CD4-positive, alpha-beta T cell treated with Interferon gamma for 1 hour (primary cell): ENCODE data around the gene IL9R.
"Not testable (repeated sequence)": the region's sequence is repeated elsewhere in the genome, so short reads cannot be mapped to it uniquely, and the experiment has no call there.

Source experiments
- DNase-seq: peaks from one replicate; pipeline ENCODE4 v3.0.0-alpha.2; 2020

IL9R gene, protein sequence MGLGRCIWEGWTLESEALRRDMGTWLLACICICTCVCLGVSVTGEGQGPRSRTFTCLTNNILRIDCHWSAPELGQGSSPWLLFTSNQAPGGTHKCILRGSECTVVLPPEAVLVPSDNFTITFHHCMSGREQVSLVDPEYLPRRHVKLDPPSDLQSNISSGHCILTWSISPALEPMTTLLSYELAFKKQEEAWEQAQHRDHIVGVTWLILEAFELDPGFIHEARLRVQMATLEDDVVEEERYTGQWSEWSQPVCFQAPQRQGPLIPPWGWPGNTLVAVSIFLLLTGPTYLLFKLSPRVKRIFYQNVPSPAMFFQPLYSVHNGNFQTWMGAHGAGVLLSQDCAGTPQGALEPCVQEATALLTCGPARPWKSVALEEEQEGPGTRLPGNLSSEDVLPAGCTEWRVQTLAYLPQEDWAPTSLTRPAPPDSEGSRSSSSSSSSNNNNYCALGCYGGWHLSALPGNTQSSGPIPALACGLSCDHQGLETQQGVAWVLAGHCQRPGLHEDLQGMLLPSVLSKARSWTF

DNA sequence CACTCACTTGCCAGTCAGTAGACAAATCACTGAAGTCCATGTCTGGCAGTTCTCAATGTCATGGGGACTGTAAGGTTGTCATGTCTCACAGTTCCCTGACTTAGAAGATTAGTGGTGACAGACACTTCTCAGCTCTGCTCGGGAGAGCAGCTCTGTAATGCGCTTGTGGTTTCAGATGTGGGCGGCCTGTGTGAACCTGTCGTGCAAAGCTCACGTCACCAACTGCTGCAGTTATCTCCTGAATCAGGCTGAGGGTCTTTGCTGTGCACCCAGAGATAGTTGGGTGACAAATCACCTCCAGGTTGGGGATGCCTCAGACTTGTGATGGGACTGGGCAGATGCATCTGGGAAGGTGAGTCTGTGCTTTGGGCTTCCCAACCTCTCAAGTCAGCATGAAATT, at the start of gene IL9R:
Gene IL9R (plus strand): TSS at position 261 of the 400 bp plus-strand sequence. CDS start 64 bp downstream, at position 325.
- DNase-seq = no peak

DNA sequence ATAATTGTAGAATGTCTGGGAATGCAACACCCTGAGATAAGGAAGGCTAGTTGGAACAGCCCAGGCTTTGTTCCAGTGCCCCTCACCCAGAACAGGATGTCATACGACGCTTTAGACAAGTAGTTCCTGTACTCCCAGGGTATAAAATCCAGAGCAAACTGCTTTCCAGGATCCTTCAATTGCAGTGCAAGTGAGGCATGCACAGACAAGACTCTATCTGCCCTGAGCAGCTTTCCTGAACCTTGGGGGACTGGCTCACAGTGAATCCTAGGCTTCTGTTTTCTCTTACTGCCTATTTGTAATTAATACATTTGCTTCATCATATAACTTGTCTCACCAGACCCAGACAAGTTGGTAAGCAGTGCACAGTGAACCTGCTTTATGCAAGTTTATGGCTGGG, 48.4 kb upstream of the IL9R start:
- no peak for DNase-seq

DNA sequence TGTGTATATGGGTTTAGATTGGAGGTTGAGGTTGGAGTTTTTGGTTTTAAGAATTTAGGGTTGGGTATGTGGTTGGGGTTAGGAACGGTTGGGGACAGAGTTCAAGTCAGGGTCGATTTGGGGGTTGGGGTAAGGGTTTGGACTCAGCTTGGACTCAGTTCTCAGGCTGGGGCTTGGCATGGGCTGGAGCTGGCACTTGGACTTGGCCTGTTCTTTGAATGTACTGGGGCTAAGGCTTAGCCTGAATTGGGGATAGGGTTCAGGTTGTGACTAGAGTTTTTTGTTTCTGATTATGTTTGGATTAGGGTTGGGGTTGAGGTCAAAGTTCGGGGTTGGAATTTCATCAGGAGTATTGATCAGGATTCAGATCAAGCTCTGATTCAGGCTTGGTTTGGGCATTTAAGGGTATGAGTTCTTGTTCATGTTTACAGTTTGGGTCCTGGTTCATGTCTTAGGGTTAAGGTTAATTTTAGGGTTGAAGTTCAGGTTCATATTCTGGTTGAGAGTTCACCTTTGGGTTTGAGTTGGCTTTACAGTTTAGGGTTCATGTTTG, 46.2 kb upstream of the IL9R start:
- no peak for DNase-seq

DNA sequence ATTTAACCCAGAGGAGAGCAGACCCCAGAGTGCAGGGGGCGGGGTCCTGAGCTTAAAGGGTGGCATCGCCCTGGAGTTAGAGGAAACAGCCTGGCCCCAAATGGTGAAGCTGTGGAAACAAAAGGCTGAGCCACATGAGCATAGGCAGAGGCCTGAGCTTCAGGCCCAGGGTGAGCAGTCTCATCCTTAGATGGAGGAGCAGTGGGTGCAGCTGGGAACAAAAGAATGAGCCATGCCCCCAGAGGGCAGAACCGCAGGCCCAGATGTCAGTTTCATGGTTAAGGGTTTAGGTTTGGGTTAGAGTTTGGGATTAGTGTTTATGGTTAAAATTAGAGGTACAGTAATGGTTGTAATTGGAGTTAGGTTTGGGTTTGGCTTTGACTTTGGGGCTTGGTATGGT, 44.4 kb upstream of the IL9R start:
- no peak for DNase-seq

DNA sequence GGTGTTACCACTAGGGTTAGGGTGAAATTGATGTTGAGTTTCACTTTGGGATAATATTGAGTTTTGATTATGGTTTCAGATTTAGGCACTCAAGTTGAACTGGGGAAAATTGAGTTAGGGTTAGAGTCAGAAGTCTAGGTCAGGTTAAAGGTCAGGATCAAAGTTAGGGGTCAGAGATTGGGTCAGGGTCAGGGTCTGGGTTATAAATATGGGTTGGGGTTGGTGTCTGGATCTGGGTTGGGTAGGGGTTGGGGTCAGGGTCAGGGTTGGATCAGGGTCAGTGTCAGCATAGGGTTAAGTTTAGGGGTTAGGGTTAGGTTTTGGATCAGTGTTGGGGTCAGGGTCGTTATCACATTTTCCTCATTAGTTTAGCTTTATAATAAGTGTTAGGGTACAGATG, 42.7 kb upstream of the IL9R start:
- DNase-seq = no peak

DNA sequence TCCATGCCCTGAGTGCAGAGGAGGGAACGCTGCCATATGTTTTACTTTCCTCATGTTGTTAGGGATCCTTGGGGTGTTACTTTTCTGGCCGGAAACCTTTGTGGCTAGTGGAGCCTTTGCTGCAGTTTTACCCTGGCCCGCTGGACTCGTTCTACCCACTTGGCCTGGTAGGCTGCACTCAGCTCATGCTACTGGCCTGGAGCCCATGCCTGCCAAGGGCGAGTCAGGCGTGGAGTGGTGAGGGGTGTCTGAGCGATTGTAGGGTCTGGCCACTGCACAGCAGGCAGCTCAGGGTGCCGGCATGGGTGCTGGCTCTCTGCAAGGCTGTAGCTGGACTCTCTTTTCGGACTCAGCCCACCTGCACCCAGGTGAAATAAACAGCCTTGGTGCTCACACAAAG, 41.4 kb upstream of the IL9R start:
- DNase-seq = no peak

DNA sequence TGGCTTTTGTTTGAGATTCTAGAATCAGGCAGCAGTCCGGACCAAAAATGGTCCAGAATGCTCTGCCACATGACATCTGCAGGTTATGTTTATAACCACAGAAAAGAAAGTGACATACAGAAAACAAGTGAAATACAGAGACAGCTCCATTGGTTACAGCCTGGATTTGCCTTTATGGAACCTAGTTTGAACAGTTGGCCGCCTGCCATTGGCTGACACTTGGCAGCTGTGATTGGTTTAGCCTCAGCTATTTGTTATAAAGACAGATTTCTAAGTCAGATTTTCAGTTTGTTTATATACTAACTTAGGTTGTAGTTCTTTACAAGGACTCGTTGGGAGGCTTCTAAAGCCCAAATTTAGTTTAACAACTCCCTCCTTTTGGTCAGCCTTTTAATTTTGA, 40.8 kb upstream of the IL9R start:
- no peak for DNase-seq

DNA sequence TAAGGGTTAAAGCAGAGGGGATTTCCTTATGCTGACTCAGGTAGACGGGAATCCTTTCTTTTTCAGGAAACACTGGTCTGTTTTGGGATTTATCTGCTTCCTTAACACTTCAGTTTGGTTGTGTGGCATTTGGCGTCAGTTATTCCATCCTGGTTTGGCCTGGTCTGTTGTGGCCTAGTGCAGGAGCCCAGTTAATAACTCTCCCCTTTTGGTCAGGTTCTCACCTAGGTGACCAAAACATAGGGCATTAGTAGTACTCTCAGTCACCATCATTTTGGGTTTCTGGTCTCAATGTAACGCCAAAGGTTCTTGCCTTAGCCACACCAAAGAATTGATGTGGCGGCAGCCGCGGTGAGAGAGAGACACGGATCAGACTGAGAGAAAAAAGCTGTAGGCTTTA, 39.7 kb upstream of the IL9R start:
- DNase-seq = no peak

DNA sequence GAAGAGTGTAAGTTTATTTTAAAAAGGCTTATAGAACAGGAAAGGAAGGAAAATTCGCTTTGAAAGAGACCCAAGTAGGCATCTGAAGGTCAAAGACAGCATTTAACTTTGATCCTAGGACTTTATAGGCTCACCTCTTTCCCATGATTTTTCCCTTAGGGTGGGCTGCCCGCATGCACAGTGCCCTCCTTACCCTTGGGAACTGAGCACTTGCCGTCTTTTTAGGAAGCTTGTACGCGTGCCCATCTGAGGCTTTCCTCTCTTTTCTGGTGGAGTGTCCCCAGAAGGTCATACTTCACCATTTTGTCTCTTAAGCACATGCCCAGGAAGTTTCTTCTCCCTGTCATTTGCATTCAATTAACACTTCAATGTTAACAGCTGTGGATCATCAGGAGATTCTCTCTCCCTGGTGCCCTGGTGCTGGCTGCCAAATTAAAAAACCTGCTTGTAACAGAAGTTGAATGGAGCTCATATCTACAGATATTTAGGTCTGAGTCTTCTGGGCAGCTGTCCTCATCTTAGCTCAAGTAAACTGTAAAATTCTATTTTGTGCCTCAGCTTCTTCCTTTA, 38.4 kb upstream of the IL9R start:
- no peak for DNase-seq

DNA sequence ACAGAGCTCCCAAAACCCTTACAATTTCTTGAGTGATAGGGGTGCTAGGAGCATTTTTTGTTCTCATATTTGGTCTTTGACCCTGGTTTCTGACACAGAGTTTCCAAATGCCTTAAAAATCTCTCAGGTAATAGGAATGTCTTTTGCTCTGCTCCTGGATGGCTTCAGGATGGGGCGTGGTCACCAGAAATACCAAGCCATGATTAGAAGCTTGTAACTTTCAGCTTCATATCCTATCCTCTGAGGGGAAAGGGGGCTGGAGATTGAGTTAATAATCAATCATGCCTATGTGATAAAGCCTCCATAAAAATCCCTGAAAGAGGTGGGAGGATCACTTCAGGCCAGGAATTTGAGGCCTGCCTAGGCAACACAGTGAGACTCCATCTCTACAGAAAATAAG, 34.6 kb upstream of the IL9R start:
- DNase-seq = no peak

DNA sequence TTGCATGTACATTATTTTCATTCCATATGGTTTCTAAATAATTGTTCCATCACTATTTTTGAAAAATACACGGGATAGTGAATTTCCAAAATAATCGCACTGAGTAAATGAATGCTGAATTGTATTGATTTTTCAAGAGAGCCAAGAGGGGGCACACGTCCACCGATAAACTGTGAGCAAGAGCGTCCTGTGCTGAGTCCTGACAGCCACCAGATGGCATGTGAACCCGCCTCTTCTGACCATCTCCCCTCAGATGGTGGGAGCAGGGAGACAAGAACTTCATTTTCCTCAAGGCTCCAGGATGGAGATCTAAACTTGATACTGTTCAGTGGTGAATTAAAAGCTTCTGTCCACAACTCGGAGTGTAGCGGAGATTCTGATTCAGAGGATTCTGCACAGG, 30.6 kb upstream of the IL9R start:
- no peak for DNase-seq

DNA sequence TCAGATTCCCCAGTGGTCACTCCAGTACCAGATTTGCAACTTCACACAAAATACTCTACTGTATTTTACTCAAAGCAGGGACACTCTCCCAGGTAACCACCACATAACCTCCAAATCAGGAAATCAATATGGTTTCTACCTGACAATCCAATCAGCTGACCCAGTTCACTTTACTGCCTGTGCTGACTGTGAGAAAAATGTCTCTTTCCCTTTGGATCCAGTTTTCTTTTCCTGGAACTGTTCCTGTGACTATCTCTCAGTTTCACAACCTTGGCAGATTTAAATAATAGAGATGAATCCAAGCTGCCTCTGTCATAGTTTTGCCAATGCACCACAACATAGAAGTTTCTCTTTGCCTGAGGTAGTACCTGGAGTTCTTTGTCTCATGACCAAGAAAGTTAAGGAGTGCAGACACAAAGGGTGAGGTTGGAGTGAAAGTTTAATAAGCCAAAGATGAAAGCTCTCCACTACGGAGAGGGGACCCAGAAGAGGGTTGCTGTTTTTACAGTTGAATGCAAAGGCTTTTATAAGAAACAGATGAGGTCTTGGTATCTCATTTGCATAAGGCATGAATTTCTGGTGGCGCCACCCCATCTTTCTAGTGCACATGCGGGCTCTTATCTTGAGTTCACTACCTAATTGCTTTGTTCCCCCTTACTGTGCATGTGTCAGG, 29.7 kb upstream of the IL9R start:
- DNase-seq = no peak

DNA sequence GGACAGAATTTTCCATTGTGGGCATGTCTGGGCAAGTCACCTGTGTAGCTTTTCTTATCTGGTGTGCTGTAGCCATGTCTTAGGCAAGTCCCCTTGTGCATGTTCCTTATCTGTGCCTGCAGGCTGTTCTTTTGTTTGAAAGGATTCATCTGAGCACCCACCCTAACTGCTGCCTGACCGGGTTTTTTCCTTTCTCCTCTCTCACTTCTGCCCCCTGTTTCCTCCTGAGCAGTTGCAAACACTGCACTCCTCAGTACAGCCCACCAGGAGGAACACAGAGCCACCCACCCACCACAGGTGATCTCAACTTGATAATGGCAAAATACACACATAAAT, 29.2 kb upstream of the IL9R start:
- no peak for DNase-seq

DNA sequence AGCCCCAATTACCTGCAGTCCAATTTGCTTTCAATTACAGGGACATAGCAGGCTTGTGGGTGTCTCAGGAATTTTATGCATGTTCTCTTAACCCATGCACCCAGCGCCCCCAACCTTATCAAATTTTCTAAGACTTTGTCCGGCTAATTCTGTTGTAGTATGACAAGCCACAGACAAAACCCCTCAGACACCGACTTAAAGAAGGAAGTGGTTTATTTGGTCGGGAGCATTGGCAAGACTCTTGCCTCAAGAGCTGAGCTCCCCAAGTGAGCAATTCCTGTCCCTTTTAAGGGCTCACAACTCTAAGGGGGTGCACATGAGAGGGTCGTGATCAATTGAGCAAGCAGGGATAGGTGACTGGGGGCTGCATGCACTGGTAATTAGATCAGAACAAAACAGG, 28.7 kb upstream of the IL9R start:
- no peak for DNase-seq

DNA sequence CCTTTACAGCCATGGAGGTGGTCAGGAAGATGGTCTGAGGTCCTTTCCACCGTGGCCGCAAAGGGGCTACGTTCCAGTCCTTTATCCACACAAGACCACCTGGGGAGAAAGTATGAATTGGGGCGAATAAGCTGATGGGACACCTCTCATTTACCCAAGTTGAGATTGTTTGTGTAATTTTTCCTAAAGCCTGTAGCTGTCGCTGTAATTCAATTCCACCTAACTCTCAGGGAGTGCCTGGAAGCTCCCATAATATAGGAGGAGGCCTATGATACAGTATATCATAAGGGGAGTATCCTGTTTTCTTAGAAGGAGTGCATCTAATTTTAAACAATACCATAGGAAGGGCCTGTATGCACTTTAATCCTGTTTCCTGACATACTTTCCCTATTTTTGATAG, 25.8 kb upstream of the IL9R start:
- not testable (repeated sequence) for DNase-seq

DNA sequence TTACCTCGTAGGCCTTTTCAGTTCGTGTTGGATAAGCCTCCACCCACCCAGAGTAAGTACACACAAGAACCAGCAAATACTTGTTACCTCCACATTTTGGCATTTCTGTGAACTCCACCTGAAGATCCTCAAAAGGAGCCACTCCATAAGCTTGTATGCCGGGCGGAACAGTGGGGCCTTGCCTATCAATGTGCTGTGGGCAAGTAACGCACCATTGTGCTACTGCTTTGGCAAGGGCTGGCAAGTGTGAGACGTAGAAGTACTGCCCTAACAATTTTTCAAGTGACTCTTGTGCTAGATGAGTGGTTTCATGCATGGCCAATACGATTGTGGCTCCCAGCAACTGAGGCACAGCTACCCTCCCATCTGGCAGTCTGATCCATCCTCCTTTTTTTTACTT, 25.3 kb upstream of the IL9R start:
- not testable (repeated sequence) for DNase-seq

DNA sequence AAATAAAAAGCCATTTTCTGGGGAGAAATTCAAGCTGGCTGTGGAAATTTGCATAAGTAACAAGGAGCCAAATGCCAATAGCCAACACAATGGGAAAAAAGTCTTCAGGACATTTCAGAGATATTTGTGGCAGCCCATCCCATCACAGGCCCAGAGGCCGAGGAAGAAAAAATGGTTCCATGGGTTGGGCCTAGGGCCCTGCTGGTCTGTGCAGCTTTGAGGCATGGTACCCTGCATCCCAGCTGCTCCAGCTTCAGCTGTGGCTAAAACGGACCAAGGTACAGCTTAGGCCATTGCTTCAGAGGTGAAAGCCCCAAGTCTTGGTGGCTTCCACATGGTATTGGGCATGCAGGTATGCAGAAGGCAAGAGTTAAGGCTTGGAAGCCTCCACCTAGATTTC, 14.2 kb upstream of the IL9R start:
- no peak for DNase-seq

DNA sequence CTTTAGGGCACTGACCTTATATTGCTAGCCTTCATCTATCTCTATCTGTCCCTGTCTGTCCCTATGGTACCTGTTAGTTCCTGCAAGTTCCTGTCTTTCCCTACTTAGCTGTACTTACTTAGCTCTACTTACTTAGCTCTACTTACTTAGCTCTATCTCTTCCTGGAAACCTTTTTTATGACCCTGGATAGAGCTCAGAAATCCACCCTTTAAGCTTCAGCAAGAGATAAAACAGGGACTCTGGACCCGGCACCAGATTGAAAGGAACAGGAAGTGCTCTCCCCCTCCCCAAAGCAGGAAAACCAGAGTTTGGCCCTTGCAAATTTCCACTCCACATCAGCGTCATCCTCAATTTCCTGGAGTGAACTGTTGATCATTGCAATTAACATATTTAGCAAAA, 12.3 kb upstream of the IL9R start:
- no peak for DNase-seq

DNA sequence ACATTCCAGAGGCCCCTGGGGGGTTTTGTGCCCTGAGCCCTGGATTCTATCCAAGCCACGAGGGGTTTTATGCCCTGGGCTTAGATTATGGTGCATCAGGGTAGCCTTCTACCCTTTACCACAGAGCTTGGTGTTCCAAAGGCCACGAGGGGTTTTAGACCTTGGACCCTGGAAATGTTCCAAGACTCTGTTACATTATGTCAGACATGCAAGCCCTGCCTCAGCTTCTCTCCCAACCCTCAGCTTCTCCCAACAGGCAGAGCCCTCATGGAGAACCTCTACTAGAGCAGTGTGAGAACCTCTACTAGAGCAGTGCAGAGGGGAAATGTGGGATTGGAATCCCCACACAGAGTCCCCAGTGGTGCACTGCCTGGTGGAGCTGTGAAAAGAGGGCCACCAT, 10.5 kb upstream of the IL9R start:
- not testable (repeated sequence) for DNase-seq

DNA sequence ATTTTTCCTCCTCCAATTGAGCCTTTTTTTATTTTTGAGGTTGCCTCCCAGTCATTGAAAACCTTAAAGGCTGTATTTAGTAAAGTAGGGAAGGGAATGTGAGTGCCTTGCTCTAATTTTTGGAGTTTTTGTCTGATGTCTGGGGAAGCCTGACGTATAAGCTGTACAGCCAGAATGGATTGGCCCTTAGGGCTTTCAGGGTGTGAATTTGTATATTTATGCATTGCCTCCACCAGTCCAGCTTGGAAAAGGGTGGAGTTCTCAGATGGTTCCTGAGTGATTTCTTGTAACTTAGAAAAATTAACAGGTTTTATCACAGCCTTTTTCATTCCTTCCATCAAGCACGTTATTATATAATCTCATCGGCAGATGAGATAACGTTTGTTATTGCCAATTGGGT, 8.6 kb upstream of the IL9R start:
- DNase-seq = no peak

DNA sequence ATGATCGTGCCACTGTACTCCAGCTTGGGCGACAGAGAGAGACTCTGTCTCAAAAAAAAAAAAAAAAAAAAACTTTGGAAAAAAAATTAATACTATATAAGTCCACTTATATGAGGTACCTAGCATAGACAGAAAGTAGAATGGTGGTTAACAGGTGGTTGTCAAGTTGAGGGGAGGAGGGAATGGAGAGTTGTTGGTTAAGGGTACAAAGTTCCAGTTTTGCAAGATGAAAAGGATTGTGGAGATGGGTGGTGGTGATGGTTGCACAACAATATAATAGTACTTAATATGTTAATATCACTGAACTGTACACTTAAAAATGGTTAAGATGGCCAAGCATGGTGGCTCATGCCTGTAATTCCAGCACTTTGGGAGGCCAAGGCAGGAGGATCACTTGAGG, 4.1 kb upstream of the IL9R start:
- no peak for DNase-seq

DNA sequence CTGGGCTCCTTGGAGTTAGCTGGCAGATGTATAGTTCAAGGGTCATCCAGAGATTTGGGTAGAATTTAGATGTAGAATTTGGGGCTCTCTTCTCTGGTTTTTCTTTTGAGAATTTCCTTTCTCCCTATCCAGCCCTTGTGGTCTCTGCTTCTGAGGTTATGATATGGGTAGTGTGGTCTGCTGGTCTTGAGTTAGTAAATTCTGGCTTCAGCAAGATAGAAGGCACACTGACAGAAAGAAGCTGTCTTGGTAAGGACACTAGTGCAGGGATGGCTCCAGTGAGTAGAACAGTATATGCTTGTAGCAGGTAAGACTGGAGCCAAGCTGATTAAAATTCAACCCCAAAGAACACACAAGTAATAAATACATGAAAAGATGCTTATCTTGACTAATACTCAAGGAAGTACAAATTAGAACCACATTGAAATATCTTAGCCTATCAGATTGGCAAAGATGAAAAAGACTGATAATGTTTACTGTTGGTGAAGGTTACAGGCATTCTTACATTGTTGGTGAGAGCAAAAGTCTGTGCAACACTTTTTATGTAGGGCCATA, 2.1 kb upstream of the IL9R start:
- DNase-seq = no peak

DNA sequence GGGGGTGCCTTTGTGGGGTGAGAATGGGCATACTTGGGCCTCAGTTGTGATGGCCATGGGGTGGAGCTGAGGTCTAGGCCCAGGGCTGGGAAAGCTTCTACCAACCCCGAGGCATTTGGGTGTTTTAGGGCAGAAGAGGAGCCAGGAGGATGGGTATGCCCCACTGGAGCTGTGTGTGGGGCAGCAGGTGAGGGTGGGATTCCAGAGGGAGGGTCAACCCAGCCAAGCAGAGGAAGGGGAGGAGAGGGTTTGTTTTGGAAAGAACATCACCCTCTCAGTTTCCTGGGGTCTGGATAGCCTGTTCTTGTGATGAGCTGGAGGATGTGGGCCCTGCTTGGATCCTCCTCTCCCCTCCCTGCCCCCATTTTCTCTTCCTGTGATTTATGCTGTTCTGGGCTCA, 620 bp downstream of the IL9R start:
- DNase-seq = no peak
